K562 (cell line): Measurements from ENCODE around the gene EML6. TPM values are rescaled to one million over a fixed set of nuclear protein-coding genes. Genes with fewer than 3 reads are reported as not detected.

Experiments used
- ATAC-seq: fragments of 200-7000 bp; cut with Tn5 transposase; 3 replicates; pipeline ENCODE4 v1.9.1; 2020; ENCODE audit warnings: moderate library complexity
- BruUV-seq: library from RNA; stranded (reverse); fragments of 400-500 nt; replicated peaks from 2 replicates; lab custom pipeline; 2021; lab: Mats Ljungman, UMichigan
- CTCF ChIA-PET: fragments of 300-600 bp; formaldehyde crosslinking; extraction: SDS; loops from one replicate; lab custom pipeline; 2021; ENCODE audit warnings: low intra/inter-chr PET ratio; lab: Yijun Ruan, JAX
- POLR2A ChIA-PET: fragments of 300-600, 350-650 bp; sonication (Branson Sonifier 250); formaldehyde crosslinking; extraction: SDS; loops from one replicate; lab custom pipeline; 2021; ENCODE audit warnings: antibody characterized with exemption, inconsistent platforms; lab: Yijun Ruan, JAX
- DNase-seq, 4 experiments: peaks; one replicate each; pipeline versions ENCODE4 v3.0.0 to v3.0.0-alpha.2; 2011 to 2018; ENCODE audit warnings: low spot score in 3 of 4, mixed read lengths in 3 of 4; ENCODE audit errors: extremely low read depth in 1 of 4
- FAIRE-seq: peaks from 2 replicates; lab custom pipeline; 2011; peaks lifted over from hg19 to GRCh38; lab: Jason Lieb, UNC
- H2AFZ ChIP-seq: 2 replicates; pipeline ENCODE4 v1.6.0; 2011; ENCODE audit warnings: low read depth, low read length, control low read depth, inconsistent platforms
- H3K27ac ChIP-seq: fragments of 200-600 bp; 3 replicates; pipeline ENCODE4 v1.8.0; 2011; ENCODE audit warnings: low read depth, mild to moderate bottlenecking, control low read depth, inconsistent platforms, low read length, moderate library complexity, mixed read lengths; ENCODE audit errors: extremely low read depth
- H3K27me3 ChIP-seq, 2 experiments: fragments of 300-600 bp in 1 of 2; 2 replicates in 1 of 2; 3 replicates in 1 of 2; pipeline versions ENCODE4 v1.6.0 to v1.8.0; 2011; ENCODE audit warnings: inconsistent platforms in 2 of 2, low read length in 2 of 2, mild to moderate bottlenecking in 1 of 2, mixed read lengths in 1 of 2, moderate library complexity in 1 of 2; ENCODE audit not compliant: control insufficient read depth in 2 of 2, insufficient read depth in 2 of 2
- H3K36me3 ChIP-seq: fragments of 300-600 bp; 3 replicates; pipeline ENCODE4 v1.8.0; 2011; ENCODE audit warnings: mild to moderate bottlenecking, low read length, inconsistent platforms; ENCODE audit not compliant: control insufficient read depth, insufficient read depth
- H3K4me1 ChIP-seq, 2 experiments: fragments of 200-600 bp in 1 of 2; replicated peaks in 1 of 2; 2 replicates in 1 of 2; 3 replicates in 1 of 2; pipeline versions ENCODE4 v1.5.1 to v1.8.0; 2011; ENCODE audit warnings: inconsistent platforms in 2 of 2, low read length in 2 of 2, mild to moderate bottlenecking in 1 of 2, mixed read lengths in 1 of 2, moderate library complexity in 1 of 2; ENCODE audit not compliant: control insufficient read depth in 2 of 2, insufficient read depth in 2 of 2
- H3K4me2 ChIP-seq: 2 replicates; pipeline ENCODE4 v1.6.1; 2011; ENCODE audit warnings: low read length, control low read depth, inconsistent platforms, mixed read lengths; ENCODE audit not compliant: insufficient read depth
- H3K4me3 ChIP-seq: fragments of 200-600 bp; sonication (generic), shearing (Covaris generic); 2 replicates; pipeline ENCODE4 v1.5.1; 2016; ENCODE audit warnings: control low read depth, inconsistent platforms
- H3K79me2 ChIP-seq: fragments of 200-600 bp; 3 replicates; pipeline ENCODE4 v1.8.0; 2011; ENCODE audit warnings: low read length, inconsistent platforms; ENCODE audit not compliant: control insufficient read depth, insufficient read depth
- H3K9ac ChIP-seq, 2 experiments: 2 replicates each; pipeline versions ENCODE4 v1.6.0 to v1.6.1; 2011; ENCODE audit warnings: low read depth in 2 of 2, low read length in 2 of 2, control low read depth in 1 of 2, inconsistent platforms in 1 of 2, mild to moderate bottlenecking in 1 of 2, mixed read lengths in 1 of 2; ENCODE audit not compliant: insufficient read depth in 1 of 2
- H3K9me1 ChIP-seq: one replicate; pipeline ENCODE4 v1.6.0; 2011; ENCODE audit warnings: inconsistent platforms, mild to moderate bottlenecking, low read length, moderate library complexity; ENCODE audit not compliant: control insufficient read depth, insufficient read depth
- H3K9me3 ChIP-seq: replicated peaks from 2 replicates; pipeline ENCODE4 v1.5.1; 2011; ENCODE audit warnings: low read depth, low read length, inconsistent platforms; ENCODE audit not compliant: control insufficient read depth, insufficient read depth
- H4K20me1 ChIP-seq: replicated peaks from 2 replicates; pipeline ENCODE4 v1.6.1; 2011; ENCODE audit warnings: low read length, inconsistent platforms, mixed read lengths; ENCODE audit not compliant: control insufficient read depth, insufficient read depth
- CHD7 ChIP-seq: fragments of 200-600 bp; sonication (generic); IDR thresholded peaks from one replicate; pipeline ENCODE4 v1.6.1; 2012; ENCODE audit warnings: mild to moderate bottlenecking, low read depth, low read length, inconsistent platforms
- EZH2 ChIP-seq: IDR thresholded peaks from 2 replicates; pipeline ENCODE4 v1.6.1; 2012; ENCODE audit warnings: low read depth, mild to moderate bottlenecking, inconsistent platforms, low read length, borderline replicate concordance
- NR2C1 ChIP-seq, 2 experiments: fragments of 450-650 bp; IDR thresholded peaks; 2 replicates each; pipeline ENCODE4 v1.6.1; 2017; ENCODE audit warnings: mild to moderate bottlenecking in 2 of 2, antibody characterized with exemption in 1 of 2, inconsistent platforms in 1 of 2, missing compliant biosample characterization in 1 of 2, missing genetic modification characterization in 1 of 2
- ZFP91 ChIP-seq: sonication (generic); formaldehyde crosslinking; IDR thresholded peaks from 2 replicates; pipeline ENCODE4 v1.8.0; 2022; ENCODE audit warnings: mild to moderate bottlenecking, missing genetic modification reagents
- WGBS: fragments of 100-300 bp; shearing (Covaris generic); methylation state at CpG from one replicate; pipeline ENCODE4 v1.1.6; 2016; ENCODE audit warnings: low coverage, mixed read lengths; ENCODE audit not compliant: insufficient coverage; ENCODE audit errors: missing lambda C conversion rate; 5-methylcytosine and 5-hydroxymethylcytosine counted together
- in situ Hi-C: fragments of 300-500 bp; cut with MboI; formaldehyde crosslinking; loops from 4 replicates; pipeline ENCODE4 v1.15.0; 2018; ENCODE audit warnings: inconsistent platforms, mixed read lengths
- intact Hi-C: fragments of 100-400 bp; cut with micrococcal nuclease; formaldehyde crosslinking; loops from 2 replicates; pipeline ENCODE4 v1.14.2; 2022
- polyA plus RNA-seq, 8 experiments: library from polyadenylated mRNA; depleted of rRNA in 4 of 8; stranded (reverse) in 5 of 8; unstranded in 3 of 8; fragments of >200 nt; fragmentation: Nextera tagmentation in 2 of 8; fragmentation: Illumina TruSeq in 1 of 8; extraction: Ambion mirVana in 2 of 8; extraction: Trizol in 1 of 8; gene quantifications; 2 replicates each; pipeline versions ENCODE4 v1.2.1 to v1.2.3, GENCODE V29; 2011 to 2014; ENCODE audit warnings: inconsistent platforms in 1 of 8, missing spikeins in 1 of 8
- total RNA-seq, 7 experiments: library from RNA; depleted of rRNA in 6 of 7; stranded (reverse); fragments of >200 nt in 6 of 7; fragmentation: Illumina TruSeq in 2 of 7; extraction: Trizol in 2 of 7; gene quantifications; 2 replicates each; pipeline versions ENCODE4 v1.2.1 to v1.2.3, GENCODE V29; 2011 to 2021; ENCODE audit warnings: low replicate concordance in 1 of 7

Gene EML6
- total and polyA plus RNA-seq, 9 of the 15 experiments (the other 6 are each of a cell fraction or from before 2014, with no cell fraction given), result 0.07 to 0.56 (median 0.25) TPM

DNA sequence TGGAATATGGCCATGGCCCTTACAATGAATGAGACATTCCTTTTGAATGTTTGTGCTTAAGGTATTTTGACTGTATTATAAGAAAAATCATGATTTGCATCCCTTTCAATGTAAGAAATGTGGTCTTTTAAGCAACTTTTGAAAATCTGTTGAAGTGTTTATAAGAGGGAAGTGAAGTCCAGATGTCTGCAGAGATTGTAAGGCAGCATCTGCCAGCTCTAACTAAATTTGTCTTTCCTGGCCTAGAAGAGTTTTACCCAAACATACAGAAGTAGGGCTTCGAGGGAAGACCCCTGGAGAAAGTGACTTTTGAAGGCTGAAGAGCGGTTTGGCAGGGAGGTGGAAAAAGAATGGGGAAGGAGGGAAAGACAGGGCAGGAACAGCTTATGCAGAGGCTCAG, 12.2 kb downstream of the EML6 start:
- TF ChIP-seq EZH2 (no peak), ZFP91 (no peak), NR2C1 (IDR thresholded peaks at IDR 0.05) (no peak), NR2C1 (tag; IDR thresholded peaks at IDR 0.05) (no peak), CHD7 (no peak)
- TF ChIP-seq, all 486 proteins: peak for 0

More for the DNA sequence above, 12.2 kb downstream of the EML6 start:
- in situ Hi-C loops (no loop called here), intact Hi-C loops (no loop called here)
- Histone ChIP-seq H4K20me1 (no peaks in the 10 kb centered on the region), H3K9me3 (0 out of 2 replicates have a peak, but pooled peaks cover 2% of the 10 kb centered on the region), H3K79me2 (no peaks in the 10 kb centered on the region), H3K36me3 (no peaks in the 10 kb centered on the region), H3K9ac (no peak overlapping the region), H3K9me1 (no peaks in the 10 kb centered on the region), H3K4me2 (no peak overlapping the region), H2AFZ (no peak overlapping the region), H3K4me1 (no peaks in the 10 kb centered on the region), H3K27me3 (peaks cover 0 to 16% of the 10 kb centered on the region in 2 experiments; a peak in 4 of 5 replicates), H3K27ac (no peak overlapping the region), H3K4me3 (no peak overlapping the region)
- 5% methylated on average over 2 of the region's 2 CpGs for WGBS
- no peak for DNase-seq
- no peak for ATAC-seq
- POLR2A ChIA-PET, result no interaction called here
- no peak for FAIRE-seq
- CTCF ChIA-PET, result no interaction called here
- no TSS peak for BruUV-seq
